AG04449 (cell line): ENCODE measurements around the gene TRPV4.

Source experiments
- CTCF ChIA-PET: fragments of 350-600 bp; formaldehyde crosslinking; extraction: SDS; loops from one replicate; lab custom pipeline; 2021; ENCODE audit warnings: antibody characterized with exemption; lab: Yijun Ruan, JAX
- POLR2A ChIA-PET: fragments of 400-600, 350-600 bp; formaldehyde crosslinking; extraction: SDS; loops from one replicate; lab custom pipeline; 2020; ENCODE audit warnings: antibody characterized with exemption, inconsistent platforms; lab: Yijun Ruan, JAX
- DNase-seq: peaks from one replicate; pipeline ENCODE4 v3.0.0-alpha.2; 2010; ENCODE audit warnings: low read depth, low spot score
- H3K4me3 ChIP-seq: 2 replicates; pipeline ENCODE4 v1.5.1; 2011; ENCODE audit warnings: low read depth, mild to moderate bottlenecking, control low read depth, low read length
- TF ChIP-seq, protein P1 (sequence below): IDR thresholded peaks from one replicate; pipeline ENCODE4 v1.5.1; 2011; ENCODE audit warnings: mild to moderate bottlenecking, moderate library complexity, low read length, control low read depth, inconsistent platforms; ENCODE audit not compliant: insufficient read depth; ENCODE audit errors: missing control alignments

TRPV4 gene

DNA sequence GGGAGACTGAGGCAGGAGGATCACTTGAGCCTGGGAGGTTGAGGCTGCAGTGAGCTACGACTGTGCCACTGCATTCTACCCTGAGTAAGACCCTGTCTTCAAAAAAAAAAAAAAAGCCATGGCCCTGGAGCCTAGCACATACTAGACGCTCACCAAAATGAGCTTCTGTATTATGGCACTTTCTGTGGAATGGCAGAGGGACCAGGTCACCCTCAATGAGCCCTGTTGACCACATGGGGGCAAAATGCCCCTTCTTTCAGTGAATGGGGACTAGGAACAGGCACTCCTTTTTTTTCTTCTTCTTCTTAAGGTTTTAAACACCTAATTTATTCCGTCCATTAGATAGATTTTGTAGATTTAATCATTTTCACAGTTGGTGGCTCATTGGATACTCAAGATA lies 69.1 kb downstream of the TRPV4 start:
- ChIA-PET CTCF (interaction anchor here (2.0 to 6.8 kb wide), 3 partner anchors 12 to 336 kb away, joined by 6 to 54 read pairs (median 10); no protein-coding TSS in a partner anchor), POLR2A (no interaction called here)
- TF ChIP-seq, protein P1, sequence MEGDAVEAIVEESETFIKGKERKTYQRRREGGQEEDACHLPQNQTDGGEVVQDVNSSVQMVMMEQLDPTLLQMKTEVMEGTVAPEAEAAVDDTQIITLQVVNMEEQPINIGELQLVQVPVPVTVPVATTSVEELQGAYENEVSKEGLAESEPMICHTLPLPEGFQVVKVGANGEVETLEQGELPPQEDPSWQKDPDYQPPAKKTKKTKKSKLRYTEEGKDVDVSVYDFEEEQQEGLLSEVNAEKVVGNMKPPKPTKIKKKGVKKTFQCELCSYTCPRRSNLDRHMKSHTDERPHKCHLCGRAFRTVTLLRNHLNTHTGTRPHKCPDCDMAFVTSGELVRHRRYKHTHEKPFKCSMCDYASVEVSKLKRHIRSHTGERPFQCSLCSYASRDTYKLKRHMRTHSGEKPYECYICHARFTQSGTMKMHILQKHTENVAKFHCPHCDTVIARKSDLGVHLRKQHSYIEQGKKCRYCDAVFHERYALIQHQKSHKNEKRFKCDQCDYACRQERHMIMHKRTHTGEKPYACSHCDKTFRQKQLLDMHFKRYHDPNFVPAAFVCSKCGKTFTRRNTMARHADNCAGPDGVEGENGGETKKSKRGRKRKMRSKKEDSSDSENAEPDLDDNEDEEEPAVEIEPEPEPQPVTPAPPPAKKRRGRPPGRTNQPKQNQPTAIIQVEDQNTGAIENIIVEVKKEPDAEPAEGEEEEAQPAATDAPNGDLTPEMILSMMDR: no peak
- H3K4me3 ChIP-seq: no peak overlapping the region
- no peak for DNase-seq

DNA sequence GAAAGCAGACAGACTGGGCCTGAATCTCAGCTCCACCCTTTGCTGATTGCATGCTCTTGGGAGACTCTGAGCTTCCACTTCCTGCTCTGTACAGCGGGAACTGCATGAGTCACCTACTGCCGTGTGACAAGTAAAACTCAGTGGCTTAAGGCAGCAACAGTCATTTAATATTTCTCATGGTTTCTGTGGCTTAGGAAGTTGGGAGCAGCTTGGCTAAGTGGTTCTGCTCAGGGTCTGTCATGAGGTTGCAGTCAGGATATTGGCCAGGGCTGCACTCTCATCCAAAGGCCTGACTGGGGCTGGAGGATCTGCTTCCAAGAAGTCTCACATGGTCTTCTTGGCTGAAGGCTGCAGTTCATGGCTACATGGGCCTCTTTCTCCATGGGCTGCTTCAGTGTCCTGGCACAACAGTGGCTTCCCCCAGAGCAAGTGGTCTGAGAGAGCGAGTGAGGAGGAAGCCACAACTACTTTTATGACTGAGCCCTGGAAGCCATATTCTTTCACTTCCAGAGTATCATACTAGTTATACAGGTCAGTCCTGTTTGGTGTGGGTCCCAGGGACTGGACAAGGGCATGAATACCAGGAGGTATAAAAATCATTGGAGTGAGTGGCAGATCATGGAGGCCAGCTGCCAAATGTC lies 69.9 kb downstream of the TRPV4 start:
- CTCF ChIA-PET: interaction anchor here (1.4 to 6.8 kb wide), 4 partner anchors 12 to 336 kb away, joined by 3 to 54 read pairs (median 8); no protein-coding TSS in a partner anchor

DNA sequence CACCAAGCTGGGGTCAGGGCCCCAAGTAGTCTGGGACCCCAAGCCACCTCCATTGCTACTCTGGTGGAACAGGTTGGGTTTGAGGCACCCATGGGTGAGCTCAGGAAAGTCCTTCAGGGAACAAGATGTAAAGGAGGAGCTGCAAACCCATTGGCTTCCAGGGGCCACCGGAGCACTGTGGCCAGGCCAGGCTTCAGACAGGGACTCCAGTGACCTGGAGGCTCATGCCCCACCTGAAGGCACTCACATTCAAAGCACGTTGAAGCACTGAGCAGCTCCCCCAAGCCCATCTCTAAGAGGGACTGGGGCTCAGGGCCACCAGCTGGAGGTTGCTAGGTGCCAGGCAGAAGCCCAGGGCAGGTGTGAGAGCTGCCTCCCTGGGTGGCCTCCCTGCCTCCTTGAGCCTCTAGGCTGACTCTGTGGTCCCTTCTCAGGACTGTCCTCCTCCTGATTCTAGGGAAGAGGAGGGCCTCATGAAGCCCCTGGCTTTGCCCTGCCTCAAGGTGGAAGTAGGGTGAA lies 70.5 kb downstream of the TRPV4 start:
- H3K4me3 ChIP-seq: no peak overlapping the region
- POLR2A ChIA-PET: no interaction called here
- TF ChIP-seq, protein P1: no peak
- no peak for DNase-seq
- CTCF ChIA-PET: interaction anchor here (1.4 to 6.8 kb wide), 2 partner anchors 13 to 42 kb away, joined by 3 to 54 read pairs; no protein-coding TSS in a partner anchor

More for the DNA sequence above, 69.9 kb downstream of the TRPV4 start:
- no peak overlapping the region for H3K4me3 ChIP-seq
- DNase-seq: no peak
- TF ChIP-seq, protein P1: no peak
- POLR2A ChIA-PET: no interaction called here

DNA sequence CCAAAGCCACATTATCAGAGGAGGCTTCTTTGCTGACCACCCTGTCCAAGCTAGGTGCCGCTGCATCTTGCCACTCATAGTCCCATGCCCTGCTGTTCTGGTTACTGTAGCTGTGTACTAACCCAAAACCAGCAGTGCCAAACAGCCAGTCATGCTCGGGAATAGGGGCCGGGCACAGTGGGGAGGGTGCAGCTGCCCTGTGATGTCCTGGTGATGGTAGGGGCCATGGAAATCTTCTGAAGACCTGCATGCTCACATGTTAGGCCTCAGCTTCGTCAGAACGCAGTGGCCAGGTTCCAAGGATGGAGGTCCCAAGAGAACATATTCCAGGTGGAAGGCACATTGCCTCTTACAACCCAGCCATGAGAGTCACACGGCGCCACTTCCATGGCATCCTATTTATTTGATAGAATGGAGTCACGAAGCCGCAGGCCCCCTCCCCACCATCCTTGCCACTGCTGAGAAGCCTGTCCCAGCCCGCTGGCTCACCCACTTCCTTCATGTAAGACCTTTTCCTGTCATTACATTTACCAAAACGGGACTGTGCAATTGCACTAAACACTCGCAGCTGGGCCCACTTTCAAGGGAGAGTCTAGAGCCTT lies 71.0 kb downstream of the TRPV4 start:
- ChIA-PET CTCF (interaction anchor here (1.2 to 6.8 kb wide), 4 partner anchors 14 to 164 kb away, joined by 3 to 54 read pairs (median 4); no protein-coding TSS in a partner anchor), POLR2A (no interaction called here)
- DNase-seq: no peak
- TF ChIP-seq, protein P1: no peak
- H3K4me3 ChIP-seq: no peak overlapping the region

DNA sequence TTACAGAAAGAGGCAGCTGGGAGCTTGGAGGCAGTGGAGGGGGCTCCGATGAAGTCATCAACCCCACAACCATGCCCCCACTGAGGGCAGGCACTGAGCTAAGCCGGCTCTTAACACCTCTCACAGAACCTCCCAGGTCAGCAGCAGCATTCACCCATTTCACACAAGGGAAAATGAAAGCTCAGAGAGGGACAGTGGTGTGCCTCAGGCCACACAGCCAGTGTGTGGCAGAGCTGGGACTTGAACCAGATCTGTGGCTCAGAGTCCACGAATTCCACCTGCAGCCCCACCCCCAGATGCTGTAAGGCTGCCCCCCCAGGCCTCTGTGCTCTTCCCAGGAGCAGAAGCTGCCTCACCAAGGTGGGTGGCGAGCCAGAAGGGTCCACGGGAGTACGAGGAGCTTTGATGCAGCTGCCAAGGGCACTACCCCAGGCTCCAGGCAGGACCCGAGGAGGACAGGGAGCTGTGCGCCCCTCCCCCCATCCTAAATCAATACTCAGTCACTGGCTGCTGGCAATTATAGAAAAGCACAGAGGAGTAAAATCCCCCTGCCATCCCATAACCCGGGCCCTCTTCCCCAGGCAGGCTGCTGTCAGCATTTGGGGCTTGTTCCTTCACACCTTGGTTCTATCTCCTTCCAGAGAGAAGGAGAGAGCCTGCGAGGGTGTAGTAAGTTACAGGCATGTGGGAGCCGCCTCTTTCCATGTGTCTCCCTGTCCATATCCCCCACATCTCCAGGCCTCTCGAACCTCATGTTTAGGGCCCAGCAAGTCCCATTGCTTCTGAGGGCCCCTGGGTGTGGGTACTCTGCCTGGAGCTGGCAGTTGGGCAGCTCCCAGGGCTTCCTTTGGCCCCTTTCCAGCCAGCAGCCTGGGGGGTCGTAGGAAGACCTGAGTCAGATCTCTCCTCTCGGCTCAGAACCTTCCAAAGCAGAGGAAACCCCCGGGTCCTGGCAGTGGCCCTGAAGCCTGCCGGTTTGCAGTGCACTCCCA lies 72.0 kb downstream of the TRPV4 start:
- TF ChIP-seq, protein P1: no peak
- ChIA-PET CTCF (interaction anchor here (0.6 to 6.8 kb wide), 6 partner anchors 14 to 333 kb away, joined by 3 to 54 read pairs (median 3); no protein-coding TSS in a partner anchor), POLR2A (no interaction called here)
- H3K4me3 ChIP-seq: no peak overlapping the region
- no peak for DNase-seq
